ENCODE results near the gene RESF1. TPM values are rescaled to one million over a fixed set of nuclear protein-coding genes. Genes with fewer than 3 reads are reported as not detected.

The RESF1 gene, protein sequence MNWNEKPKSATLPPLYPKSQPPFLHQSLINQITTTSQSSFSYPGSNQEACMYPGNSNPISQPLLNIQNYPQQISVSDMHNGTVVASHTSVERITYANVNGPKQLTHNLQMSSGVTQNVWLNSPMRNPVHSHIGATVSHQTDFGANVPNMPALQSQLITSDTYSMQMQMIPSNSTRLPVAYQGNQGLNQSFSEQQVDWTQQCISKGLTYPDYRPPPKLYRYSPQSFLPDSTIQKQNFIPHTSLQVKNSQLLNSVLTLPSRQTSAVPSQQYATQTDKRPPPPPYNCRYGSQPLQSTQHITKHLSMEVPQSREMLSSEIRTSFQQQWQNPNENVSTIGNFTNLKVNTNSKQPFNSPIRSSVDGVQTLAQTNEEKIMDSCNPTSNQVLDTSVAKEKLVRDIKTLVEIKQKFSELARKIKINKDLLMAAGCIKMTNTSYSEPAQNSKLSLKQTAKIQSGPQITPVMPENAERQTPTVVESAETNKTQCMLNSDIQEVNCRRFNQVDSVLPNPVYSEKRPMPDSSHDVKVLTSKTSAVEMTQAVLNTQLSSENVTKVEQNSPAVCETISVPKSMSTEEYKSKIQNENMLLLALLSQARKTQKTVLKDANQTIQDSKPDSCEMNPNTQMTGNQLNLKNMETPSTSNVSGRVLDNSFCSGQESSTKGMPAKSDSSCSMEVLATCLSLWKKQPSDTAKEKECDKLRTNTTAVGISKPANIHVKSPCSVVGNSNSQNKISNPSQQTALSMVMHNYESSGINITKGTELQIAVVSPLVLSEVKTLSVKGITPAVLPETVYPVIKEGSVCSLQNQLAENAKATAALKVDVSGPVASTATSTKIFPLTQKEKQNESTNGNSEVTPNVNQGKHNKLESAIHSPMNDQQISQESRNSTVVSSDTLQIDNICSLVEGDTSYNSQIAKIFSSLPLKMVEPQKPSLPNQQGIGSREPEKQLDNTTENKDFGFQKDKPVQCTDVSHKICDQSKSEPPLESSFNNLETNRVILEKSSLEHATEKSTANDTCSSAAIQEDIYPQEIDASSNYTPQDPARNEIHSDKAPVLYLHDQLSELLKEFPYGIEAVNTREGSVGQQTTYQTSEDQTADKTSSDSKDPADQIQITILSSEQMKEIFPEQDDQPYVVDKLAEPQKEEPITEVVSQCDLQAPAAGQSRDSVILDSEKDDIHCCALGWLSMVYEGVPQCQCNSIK (N-terminal part only)
- total RNA-seq, result 62.1 and 70.0 TPM in 2 replicates
- 23.6 and 40.3 TPM in 2 replicates for polyA plus RNA-seq
- polyA plus RNA-seq (2011; cell fraction: cytosol; rRNA removed), result 28.2 and 28.9 TPM in 2 replicates
- 57.8 and 70.0 TPM in 2 replicates for polyA plus RNA-seq (2011; cell fraction: nucleus; rRNA removed)
- 41.5 and 55.0 TPM in 2 replicates for polyA plus RNA-seq (2012)
- polyA minus RNA-seq, result 56.9 and 59.1 TPM in 2 replicates
- polyA minus RNA-seq (2011; cell fraction: cytosol; rRNA and poly(A)+ RNA removed), result 10.8 TPM
- polyA minus RNA-seq (2011; cell fraction: nucleus; rRNA and poly(A)+ RNA removed), result 85.3 and 123 TPM in 2 replicates
- Bru-seq, nascent RNA, result percentile 94 among the genes with signal in this experiment
- percentile 90 among the genes with signal in this experiment for BruChase-seq, experiment 1, labeled RNA remaining after a 6-hour chase
- percentile 98 among the genes with signal in this experiment for BruChase-seq, experiment 2, labeled RNA remaining after a 2-hour chase
- long read RNA-seq, full-length matches to known transcripts, result 4 of 17 reads
- long read RNA-seq, partial matches to known transcripts, result 10 of 17 reads
- long read RNA-seq, other reads (novel, unspliced or antisense), result 3 of 17 reads

DNA sequence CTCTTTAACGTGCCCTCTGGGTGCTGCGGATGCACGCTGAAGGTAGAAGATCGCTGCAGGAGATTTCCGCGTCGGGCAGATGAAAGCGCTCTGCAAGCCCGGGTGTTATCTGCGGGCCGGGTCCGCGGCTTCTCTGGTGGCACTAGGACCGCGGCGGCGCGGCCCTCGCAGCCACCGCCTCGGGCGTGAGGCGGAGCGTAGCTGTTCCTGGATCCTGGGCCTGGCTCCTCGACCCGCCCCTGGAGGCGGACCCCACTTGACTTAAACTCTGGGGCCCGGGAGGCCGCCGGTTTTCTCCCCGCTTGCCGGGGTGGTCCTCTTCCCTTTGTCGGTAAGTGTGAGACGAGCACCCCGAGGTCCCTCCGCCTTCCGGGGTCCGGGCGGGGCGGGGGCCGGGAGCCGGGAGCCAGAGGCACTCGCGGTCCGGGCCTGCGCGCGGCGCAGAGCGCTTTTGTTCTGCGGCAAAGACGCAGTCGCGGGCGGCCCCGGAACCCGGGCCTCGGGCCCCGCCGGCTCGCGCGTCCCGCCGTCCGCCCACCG, at the start of gene RESF1:
Gene RESF1, plus strand, starts transcription at position 255 of the 540 bp plus-strand sequence. CDS start 21,541 bp downstream, outside the sequence.
- no TSS peak for BruUV-seq (replicated peaks)
- H3K9me3 ChIP-seq (replicated peaks; ENCODE audit: control insufficient read depth, insufficient read depth, low read length), result no peaks in the 10 kb centered on the region
- H3K36me3 ChIP-seq (ENCODE audit: control insufficient read depth in 2 of 2, extremely low read depth in 1 of 2, insufficient read depth in 2 of 2, low read length in 2 of 2), result peaks cover 2 to 5% of the 10 kb centered on the region in 2 experiments
- H3K27ac ChIP-seq (ENCODE audit: insufficient read depth, low read depth, low read length), result peak within 1 kb of the TSS; percentile 74
- peak within 1 kb of the TSS; percentile 86 for H2AFZ ChIP-seq (ENCODE audit: low read depth, low read length)
- ChIA-PET CTCF (interaction anchor here (0.5 to 4.0 kb wide), 11 partner anchors 24 to 353 kb away, joined by 3 to 19 read pairs (median 4); partner anchors contain the start of gene ETFBKMT), POLR2A (interaction anchor here (0.6 to 0.7 kb wide), 3 partner anchors 130 to 230 kb away, joined by 3 to 4 read pairs (median 4); partner anchors contain the start of gene AMN1)
- peaks cover 21% of the 10 kb centered on the region for H3K4me1 ChIP-seq (ENCODE audit: control insufficient read depth, extremely low read depth, insufficient read depth, low read length)
- TF ChIP-seq GATA2 (IDR thresholded peaks at IDR 0.05; ENCODE audit: insufficient read depth, insufficient read length, low read depth, low read length) (peak; percentile 35), JUN (IDR thresholded peaks at IDR 0.05; ENCODE audit: borderline replicate concordance, insufficient read depth, insufficient read length, low read depth) (no peak), EZH2 (IDR thresholded peaks at IDR 0.05; ENCODE audit: borderline replicate concordance, low read depth, low read length, severe bottlenecking) (no peak), POLR2AphosphoS5 (IDR thresholded peaks at IDR 0.05; ENCODE audit: insufficient read depth, low read depth, low read length) (peak; percentile 83), POLR2A (IDR thresholded peaks at IDR 0.05; ENCODE audit: low read depth, low read length) (peak; percentile 90)
- peak; percentile 88 for DNase-seq (ENCODE audit: low read depth, low spot score)
- no peaks in the 10 kb centered on the region for H3K27me3 ChIP-seq (ENCODE audit: control insufficient read depth in 2 of 2, insufficient read depth in 2 of 2, low read length in 2 of 2)
- H3K9me1 ChIP-seq (replicated peaks; ENCODE audit: control insufficient read depth, extremely low read depth, insufficient read depth, low read length), result no peaks in the 10 kb centered on the region
- peak within 1 kb of the TSS; percentile 82 for H3K9ac ChIP-seq (replicated peaks; ENCODE audit: extremely low read depth, insufficient read depth, low read length)
- H3K4me3 ChIP-seq (replicated peaks in 1 of 3; ENCODE audit: insufficient read depth in 1 of 3, low read depth in 1 of 3, low read length in 3 of 3), result peak within 1 kb of the TSS; percentile 72 to 98 (median 88)
- peak within 1 kb of the TSS; percentile 94 for H3K4me2 ChIP-seq (ENCODE audit: insufficient read depth, low read length)
- H4K20me1 ChIP-seq (replicated peaks; ENCODE audit: control insufficient read depth, extremely low read depth, insufficient read depth, low read length), result no peaks in the 10 kb centered on the region
- peaks cover 41% of the 10 kb centered on the region for H3K79me2 ChIP-seq (ENCODE audit: control insufficient read depth, insufficient read depth, low read length)
- dilution Hi-C loops (cut with MboI; ENCODE audit: extremely low pct_ligation_motif_present, low sequenced_read_pairs) (no loop called here), intact Hi-C loops (cut with micrococcal nuclease) (loop anchor here (1.0 to 10.0 kb wide), 7 partner anchors 63 to 277 kb away; partner anchors contain the start of gene BICD1)
- peak; percentile 91 for FAIRE-seq
